Muscle of leg (tissue), 11 donors: ENCODE measurements around the gene SCUBE1. TPM values are rescaled to one million over a fixed set of nuclear protein-coding genes. Genes with fewer than 3 reads are reported as not detected.

Source experiments
- DNase-seq: peaks from one replicate; pipeline ENCODE4 v3.0.0; 2013
- H3K27ac ChIP-seq: one replicate; pipeline ENCODE4 v1.5.1; 2013; ENCODE audit warnings: mild to moderate bottlenecking, low read length, control low read depth
- H3K27me3 ChIP-seq: one replicate; pipeline ENCODE4 v1.6.1; 2013; ENCODE audit warnings: low read length; ENCODE audit not compliant: control insufficient read depth, insufficient read depth
- H3K36me3 ChIP-seq: one replicate; pipeline ENCODE4 v1.6.1; 2013; ENCODE audit warnings: low read length; ENCODE audit not compliant: control insufficient read depth, insufficient read depth
- H3K4me1 ChIP-seq: one replicate; pipeline ENCODE4 v1.6.1; 2013; ENCODE audit warnings: low read length; ENCODE audit not compliant: control insufficient read depth, insufficient read depth
- H3K4me3 ChIP-seq: one replicate; pipeline ENCODE4 v1.5.1; 2013; ENCODE audit warnings: low read length, control low read depth
- H3K9me3 ChIP-seq: replicated peaks from 2 replicates; pipeline ENCODE4 v1.6.1; 2013; ENCODE audit warnings: low read depth, low read length; ENCODE audit not compliant: control insufficient read depth
- WGBS: methylation state at CpG from one replicate; pipeline ENCODE4 v1.1.5; 2013; ENCODE audit warnings: missing lambda C conversion rate; ENCODE audit not compliant: insufficient coverage; 5-methylcytosine and 5-hydroxymethylcytosine counted together
- polyA plus RNA-seq, 8 donors: library from polyadenylated mRNA; unstranded; fragments of 120-200 nt; gene quantifications; one replicate each; pipeline versions ENCODE4 v1.2.1 to v1.2.3, GENCODE V29; 2013; ENCODE audit warnings: inconsistent platforms in 1 of 8, low replicate concordance in 1 of 8; ENCODE audit not compliant: insufficient read length in 8 of 8, insufficient read depth in 1 of 8
- total RNA-seq: library from RNA; stranded (reverse); fragments of 120-200 nt; gene quantifications from one replicate; pipeline ENCODE4 v1.2.4, GENCODE V29; 2013

SCUBE1 gene
- total and polyA plus RNA-seq, 9 donors = 0.13 to 2.1 (median 0.45) TPM

DNA sequence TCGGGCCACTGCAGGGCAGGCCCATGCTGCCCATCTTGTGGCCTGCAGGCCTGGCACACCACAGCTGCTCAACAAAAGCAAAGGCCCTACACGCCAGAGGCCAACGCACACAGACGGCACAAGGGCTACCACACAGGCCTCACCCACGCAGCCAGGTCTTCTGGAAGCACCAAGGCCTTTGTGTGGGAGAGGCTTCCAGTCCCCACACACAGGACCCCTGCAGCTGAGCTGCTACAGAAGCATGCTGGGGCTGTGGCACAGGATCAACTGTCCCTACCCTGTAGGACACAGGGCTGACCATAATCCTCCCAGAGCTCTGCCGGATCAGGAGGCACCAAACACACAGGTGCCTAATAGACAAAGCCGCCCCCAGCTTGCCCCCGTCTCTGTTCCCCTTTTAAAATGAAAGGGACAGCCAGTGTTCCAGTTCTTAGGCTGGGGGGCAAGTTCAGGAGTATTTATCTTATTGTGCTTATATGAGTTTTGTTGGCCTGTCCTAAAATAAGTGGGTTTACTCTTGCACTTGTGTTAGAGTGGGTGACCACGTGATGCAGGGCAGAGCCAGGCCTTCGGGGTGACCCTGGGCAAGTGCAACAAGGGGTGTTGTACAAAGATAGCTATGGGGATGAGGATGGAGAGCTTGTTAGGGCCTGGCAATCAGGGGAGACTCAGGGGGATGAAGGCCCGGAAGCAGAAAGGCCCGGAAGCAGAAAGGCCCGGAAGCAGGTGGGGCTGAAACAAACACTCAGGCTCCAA, 161.7 kb downstream of the SCUBE1 start:
- Histone ChIP-seq H3K27me3 (no peaks in the 10 kb centered on the region), H3K4me3 (no peak overlapping the region), H3K27ac (no peak overlapping the region), H3K9me3 (no peaks in the 10 kb centered on the region), H3K36me3 (peaks cover 51% of the 10 kb centered on the region), H3K4me1 (peaks cover 18% of the 10 kb centered on the region)
- DNase-seq = no peak
- 88% methylated on average over 8 of the region's 13 CpGs for WGBS

DNA sequence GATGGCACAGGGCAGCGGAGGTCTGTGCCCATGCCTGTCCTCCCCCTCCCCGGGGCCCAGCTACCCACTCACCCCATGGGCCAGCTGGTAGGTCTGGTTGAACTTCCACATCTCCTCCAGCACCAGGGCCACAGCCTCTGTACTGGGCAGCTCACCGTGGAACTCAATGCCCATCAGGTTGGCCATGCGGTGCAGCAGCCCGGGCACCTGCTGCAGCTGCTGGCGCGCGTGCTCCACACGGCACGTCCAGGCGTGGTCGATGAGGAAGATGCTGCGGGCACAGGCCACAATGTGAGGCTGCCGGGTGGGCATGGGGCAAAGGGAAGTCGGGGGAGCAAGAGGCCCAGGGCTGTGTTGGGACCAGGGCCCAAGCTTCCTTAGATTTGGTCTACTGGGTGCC, 162.5 kb downstream of the SCUBE1 start:
- Histone ChIP-seq H3K27ac (no peak overlapping the region), H3K9me3 (no peaks in the 10 kb centered on the region), H3K4me1 (peaks cover 10% of the 10 kb centered on the region), H3K36me3 (peaks cover 51% of the 10 kb centered on the region), H3K27me3 (no peaks in the 10 kb centered on the region), H3K4me3 (no peak overlapping the region)
- no peak for DNase-seq
- WGBS = 95% methylated on average over 11 of the region's 15 CpGs

DNA sequence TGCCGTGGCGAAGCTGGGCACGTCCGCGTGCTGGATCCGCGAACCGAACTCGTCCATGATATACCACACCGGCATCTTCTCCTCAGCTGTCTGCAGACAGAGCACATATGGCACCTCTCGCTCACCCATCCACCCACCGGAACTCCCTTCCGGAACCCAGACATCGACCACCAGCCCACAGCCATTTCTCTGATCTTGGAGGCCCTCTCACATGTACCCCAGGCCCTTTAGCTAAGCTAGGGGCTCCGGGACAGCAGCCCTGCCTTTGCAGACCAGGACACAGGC, 163.3 kb downstream of the SCUBE1 start:
- Histone ChIP-seq H3K36me3 (peaks cover 58% of the 10 kb centered on the region), H3K4me3 (no peak overlapping the region)
- 98% methylated on average over 14 of the region's 15 CpGs for WGBS

DNA sequence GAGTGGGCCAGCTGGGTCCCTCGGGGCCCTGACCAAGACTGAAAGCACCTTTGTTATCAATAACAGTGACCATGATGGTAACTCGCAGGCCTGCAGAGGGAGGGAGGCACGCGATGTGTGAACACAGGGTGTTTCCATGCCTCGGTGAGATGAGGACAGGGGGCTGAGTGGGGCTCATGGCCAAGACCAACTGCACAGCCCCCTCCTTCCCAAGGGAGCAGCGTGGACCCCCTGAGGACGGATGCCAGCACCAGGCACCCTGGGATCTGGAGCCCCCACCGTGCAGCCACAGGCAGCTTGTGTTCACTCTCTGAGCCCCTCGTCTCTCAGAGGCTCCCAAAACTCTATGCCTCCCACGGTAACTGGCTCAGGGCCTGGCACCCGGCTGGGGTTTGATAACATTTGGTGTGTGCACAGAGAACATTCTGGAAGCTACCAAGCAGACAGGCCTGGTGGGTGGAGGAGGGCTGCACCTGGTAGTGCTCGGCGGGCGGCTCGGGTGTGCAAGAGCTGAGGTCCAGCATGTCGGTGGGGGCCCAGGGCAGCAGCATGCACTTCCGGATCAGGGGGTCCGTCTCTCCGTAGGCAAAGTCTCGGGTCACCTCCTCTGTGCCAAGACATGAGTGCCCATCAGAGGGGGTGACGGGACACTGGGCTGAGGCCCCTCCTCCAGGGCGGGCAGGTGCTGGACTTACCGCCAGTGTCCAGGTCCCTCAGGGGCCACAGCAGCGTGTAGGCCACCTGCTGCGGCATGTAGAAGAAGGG, 163.8 kb downstream of the SCUBE1 start:
- H3K9me3 ChIP-seq = no peaks in the 10 kb centered on the region
- peaks cover under 1% of the 10 kb centered on the region for H3K4me1 ChIP-seq
- no peak overlapping the region for H3K27ac ChIP-seq
- no peak for DNase-seq
- H3K4me3 ChIP-seq = no peak overlapping the region
- peaks cover 63% of the 10 kb centered on the region for H3K36me3 ChIP-seq
- no peaks in the 10 kb centered on the region for H3K27me3 ChIP-seq
- 92% methylated on average over 23 of the region's 25 CpGs for whole genome bisulfite sequencing

More for the DNA sequence above, 163.3 kb downstream of the SCUBE1 start:
- DNase-seq = no peak
- no peaks in the 10 kb centered on the region for H3K27me3 ChIP-seq
- H3K4me1 ChIP-seq = peaks cover 4% of the 10 kb centered on the region
- H3K27ac ChIP-seq = no peak overlapping the region
- H3K9me3 ChIP-seq = no peaks in the 10 kb centered on the region

DNA sequence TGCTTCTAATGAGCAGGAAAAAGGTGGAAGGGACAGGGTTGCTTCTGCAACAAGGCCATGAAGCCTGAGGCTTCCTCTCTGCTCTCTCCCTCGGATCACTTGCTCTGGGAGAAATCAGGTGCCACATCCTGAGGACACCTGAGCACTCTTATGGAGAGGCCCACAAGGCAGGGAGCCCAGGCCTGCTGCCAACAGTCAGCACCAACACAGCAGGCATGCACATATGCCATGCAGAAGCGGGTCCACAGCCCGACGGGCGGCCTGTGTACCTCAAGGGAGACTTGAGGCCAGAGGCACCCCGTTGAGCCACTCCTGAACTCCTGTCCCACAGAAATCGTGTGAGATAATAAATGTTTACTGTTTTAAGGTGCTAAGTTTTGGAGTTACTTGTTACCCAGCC, 165.7 kb downstream of the SCUBE1 start:
- Histone ChIP-seq H3K36me3 (peaks cover 69% of the 10 kb centered on the region), H3K27me3 (no peaks in the 10 kb centered on the region), H3K4me1 (no peaks in the 10 kb centered on the region), H3K27ac (no peak overlapping the region), H3K9me3 (no peaks in the 10 kb centered on the region), H3K4me3 (no peak overlapping the region)
- WGBS = 50% methylated on average over 1 of the region's 7 CpGs
- no peak for DNase-seq

DNA sequence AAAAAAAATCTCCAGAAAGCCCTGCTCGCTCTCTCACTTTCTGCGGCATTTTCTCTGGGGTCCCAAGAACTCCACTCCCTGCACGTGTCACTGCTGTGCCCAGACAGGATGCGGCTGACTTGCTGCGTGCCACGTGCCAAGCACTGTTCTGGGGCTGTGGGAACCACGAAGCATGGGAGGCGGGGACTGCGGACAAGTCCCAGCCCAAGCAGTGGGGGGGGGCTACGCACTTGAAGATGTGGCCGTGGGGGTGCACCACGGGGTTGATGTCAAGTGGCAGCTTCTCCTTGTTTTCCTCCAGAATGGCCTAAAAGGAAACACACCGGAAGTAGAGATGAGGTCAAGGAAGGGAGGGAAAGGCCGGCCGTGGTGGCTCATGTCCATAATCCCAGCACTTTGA, 167.1 kb downstream of the SCUBE1 start:
- Histone ChIP-seq H3K4me3 (no peak overlapping the region), H3K27me3 (no peaks in the 10 kb centered on the region), H3K4me1 (no peaks in the 10 kb centered on the region), H3K9me3 (no peaks in the 10 kb centered on the region), H3K36me3 (peaks cover 72% of the 10 kb centered on the region), H3K27ac (no peak overlapping the region)
- 75% methylated on average over 14 of the region's 15 CpGs for WGBS
- DNase-seq = no peak

DNA sequence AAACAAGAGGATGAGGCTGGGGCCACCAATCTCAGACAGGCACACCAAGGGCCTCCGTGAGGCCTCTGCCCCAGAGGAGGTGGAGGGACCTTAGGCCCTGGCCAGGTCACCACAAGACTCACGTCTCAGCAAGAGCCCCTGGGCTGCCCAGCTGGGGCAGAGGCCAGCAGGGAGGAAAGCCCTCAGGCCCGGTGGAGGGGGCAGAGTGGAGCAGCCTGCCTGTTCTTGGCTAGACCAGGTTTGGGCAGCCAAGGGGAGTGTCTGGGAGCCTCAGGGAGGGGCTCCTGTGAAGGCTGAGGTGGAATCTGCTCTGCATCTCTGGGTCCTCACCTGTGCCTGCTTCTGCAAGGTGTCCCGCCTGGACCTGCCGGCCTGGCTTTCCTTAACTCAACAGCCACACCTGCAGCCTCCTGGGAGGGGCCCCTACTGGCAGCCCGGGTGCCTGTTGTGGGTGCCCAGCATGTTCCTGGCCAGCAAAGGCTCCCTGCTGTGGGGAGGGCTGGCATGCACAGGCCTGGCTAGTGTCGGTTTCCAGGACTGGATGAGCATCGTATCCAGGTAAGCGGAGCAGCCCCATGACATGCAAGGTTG, 168.1 kb downstream of the SCUBE1 start:
- H3K36me3 ChIP-seq = peaks cover 72% of the 10 kb centered on the region
- H3K4me1 ChIP-seq = no peaks in the 10 kb centered on the region
- H3K27ac ChIP-seq = no peak overlapping the region
- DNase-seq = no peak
- no peaks in the 10 kb centered on the region for H3K27me3 ChIP-seq
- H3K9me3 ChIP-seq = no peaks in the 10 kb centered on the region
- WGBS = 82% methylated on average over 6 of the region's 9 CpGs
- no peak overlapping the region for H3K4me3 ChIP-seq

DNA sequence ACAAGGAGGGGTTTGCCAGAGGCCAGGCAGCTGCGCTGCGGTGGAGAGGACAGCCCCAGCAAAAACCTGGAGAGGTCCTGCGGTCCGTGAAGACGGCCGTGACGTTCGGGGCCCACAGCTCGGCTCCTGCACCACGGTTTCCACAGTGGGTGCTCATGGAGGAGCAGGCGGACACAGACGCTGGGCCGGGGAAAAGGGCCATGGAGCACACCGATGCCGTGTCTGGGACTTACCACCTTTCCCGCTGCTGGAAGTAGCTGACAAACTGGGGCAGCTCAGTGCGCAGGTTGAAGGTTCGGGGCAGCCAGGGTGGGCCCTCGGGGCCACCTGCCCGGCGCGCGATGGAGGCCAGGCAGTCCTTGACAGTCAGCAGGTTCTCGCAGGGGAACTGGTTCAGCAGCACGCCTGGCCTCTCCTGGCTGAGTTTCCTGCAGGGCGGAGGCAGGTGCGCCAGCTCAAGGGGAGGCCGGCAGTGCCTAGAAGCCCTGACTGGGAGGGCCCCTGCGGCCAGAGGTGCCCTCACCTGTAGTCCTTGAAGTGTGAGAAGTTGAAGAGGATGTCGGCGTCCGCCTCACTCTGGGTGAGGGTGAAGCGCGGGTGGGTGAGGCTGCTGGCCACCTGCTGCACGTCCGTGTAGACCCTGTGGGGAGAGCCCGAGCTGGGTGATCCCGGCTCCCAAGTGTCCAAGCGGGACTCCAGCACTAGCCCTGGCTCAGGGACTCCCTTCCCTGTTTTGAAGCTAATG, 169.0 kb downstream of the SCUBE1 start:
- 94% methylated on average over 38 of the region's 39 CpGs for WGBS
- H3K36me3 ChIP-seq = peaks cover 73% of the 10 kb centered on the region
- no peaks in the 10 kb centered on the region for H3K27me3 ChIP-seq
- DNase-seq = no peak
- no peak overlapping the region for H3K27ac ChIP-seq
- no peak overlapping the region for H3K4me3 ChIP-seq
- H3K9me3 ChIP-seq = no peaks in the 10 kb centered on the region
- no peaks in the 10 kb centered on the region for H3K4me1 ChIP-seq

DNA sequence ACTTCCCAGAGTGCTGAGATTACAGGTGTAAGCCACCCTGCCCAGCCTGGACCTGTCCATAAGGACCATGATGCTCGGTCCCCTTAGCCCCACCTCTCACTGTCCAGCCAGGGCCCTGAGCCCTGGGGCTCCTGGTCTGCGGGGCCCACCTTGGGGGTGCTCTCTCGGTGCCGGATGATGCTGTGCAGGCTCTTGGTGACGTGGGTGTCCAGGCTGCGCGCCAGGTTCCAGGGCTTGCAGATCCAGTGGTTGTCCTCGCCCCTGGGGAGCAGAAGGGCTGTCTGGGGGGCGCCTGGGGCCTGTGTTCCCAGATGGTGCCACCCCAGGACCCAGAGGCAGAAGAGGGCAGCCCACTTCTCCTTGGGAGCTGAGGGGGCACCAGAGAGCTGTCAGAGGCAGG, 169.6 kb downstream of the SCUBE1 start:
- DNase-seq = no peak
- Histone ChIP-seq H3K27me3 (no peaks in the 10 kb centered on the region), H3K36me3 (peaks cover 73% of the 10 kb centered on the region), H3K9me3 (no peaks in the 10 kb centered on the region), H3K4me1 (no peaks in the 10 kb centered on the region), H3K27ac (no peak overlapping the region), H3K4me3 (no peak overlapping the region)
- 93% methylated on average over 8 of the region's 9 CpGs for whole genome bisulfite sequencing

DNA sequence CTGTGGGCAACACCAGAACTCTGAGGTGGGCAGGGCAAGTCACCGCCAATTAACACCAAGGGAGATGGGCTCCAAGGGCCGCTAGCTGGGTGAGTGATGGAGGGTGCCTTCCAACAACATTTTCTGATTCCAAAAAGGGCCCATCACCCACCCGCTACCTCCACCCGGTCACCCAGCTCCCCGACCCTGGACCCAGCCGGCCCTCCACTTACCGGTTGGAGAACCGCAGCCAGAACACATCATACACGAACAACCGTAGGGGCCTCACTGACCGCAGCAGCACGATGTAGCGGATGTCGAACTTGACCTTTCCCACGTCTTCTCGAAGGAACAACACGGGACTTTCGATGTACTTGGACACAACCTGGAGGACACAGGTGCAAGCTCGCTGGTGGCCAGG, 171.0 kb downstream of the SCUBE1 start:
- no peak for DNase-seq
- Histone ChIP-seq H3K4me3 (no peak overlapping the region), H3K27ac (no peak overlapping the region), H3K36me3 (peaks cover 73% of the 10 kb centered on the region), H3K27me3 (no peaks in the 10 kb centered on the region), H3K9me3 (no peaks in the 10 kb centered on the region), H3K4me1 (no peaks in the 10 kb centered on the region)
- WGBS = 94% methylated on average over 17 of the region's 19 CpGs
